ENCODE results near the gene ACSF2.

ACSF2 gene

GRCh38 chr17:50429793-50430192, 3.8 kb downstream of the ACSF2 start:
- no peak for TF ChIP-seq CTCF (IDR thresholded peaks at IDR 0.05; ENCODE audit: insufficient read depth, low read depth, low read length, missing control alignments)
- H3K4me3 ChIP-seq (ENCODE audit: low read depth, low read length) = no peak overlapping the region
- no peak for DNase-seq (ENCODE audit: low read depth)

GRCh38 chr17:50430821-50431618, 5.0 kb downstream of the ACSF2 start:
- TF ChIP-seq CTCF (IDR thresholded peaks at IDR 0.05; ENCODE audit: insufficient read depth, low read depth, low read length, missing control alignments) = no peak
- H3K4me3 ChIP-seq (ENCODE audit: low read depth, low read length) = no peak overlapping the region
- no peak for DNase-seq (ENCODE audit: low read depth)

GRCh38 chr17:50432125-50432762, 6.2 kb downstream of the ACSF2 start:
- H3K4me3 ChIP-seq (ENCODE audit: low read depth, low read length) = no peak overlapping the region
- no peak for TF ChIP-seq CTCF (IDR thresholded peaks at IDR 0.05; ENCODE audit: insufficient read depth, low read depth, low read length, missing control alignments)
- DNase-seq (ENCODE audit: low read depth) = no peak

- TF ChIP-seq CTCF (IDR thresholded peaks at IDR 0.05; ENCODE audit: insufficient read depth, low read depth, low read length, missing control alignments) = no peak
- no peak overlapping the region for H3K4me3 ChIP-seq (ENCODE audit: low read depth, low read length)
- no peak for DNase-seq (ENCODE audit: low read depth)
Observed at GRCh38 chr17:50437409-50437808, 11.4 kb downstream of the ACSF2 start.

GRCh38 chr17:50439008-50439407, 13.0 kb downstream of the ACSF2 start:
- no peak overlapping the region for H3K4me3 ChIP-seq (ENCODE audit: low read depth, low read length)
- no peak for TF ChIP-seq CTCF (IDR thresholded peaks at IDR 0.05; ENCODE audit: insufficient read depth, low read depth, low read length, missing control alignments)
- DNase-seq (ENCODE audit: low read depth) = no peak

GRCh38 chr17:50440172-50440837, 14.3 kb downstream of the ACSF2 start:
- TF ChIP-seq CTCF (IDR thresholded peaks at IDR 0.05; ENCODE audit: insufficient read depth, low read depth, low read length, missing control alignments) = no peak
- H3K4me3 ChIP-seq (ENCODE audit: low read depth, low read length) = no peak overlapping the region
- DNase-seq (ENCODE audit: low read depth) = no peak

Data from GM12865 (cell line).